ENCODE measurements around the gene B4GALT3.

B4GALT3 gene

DNA sequence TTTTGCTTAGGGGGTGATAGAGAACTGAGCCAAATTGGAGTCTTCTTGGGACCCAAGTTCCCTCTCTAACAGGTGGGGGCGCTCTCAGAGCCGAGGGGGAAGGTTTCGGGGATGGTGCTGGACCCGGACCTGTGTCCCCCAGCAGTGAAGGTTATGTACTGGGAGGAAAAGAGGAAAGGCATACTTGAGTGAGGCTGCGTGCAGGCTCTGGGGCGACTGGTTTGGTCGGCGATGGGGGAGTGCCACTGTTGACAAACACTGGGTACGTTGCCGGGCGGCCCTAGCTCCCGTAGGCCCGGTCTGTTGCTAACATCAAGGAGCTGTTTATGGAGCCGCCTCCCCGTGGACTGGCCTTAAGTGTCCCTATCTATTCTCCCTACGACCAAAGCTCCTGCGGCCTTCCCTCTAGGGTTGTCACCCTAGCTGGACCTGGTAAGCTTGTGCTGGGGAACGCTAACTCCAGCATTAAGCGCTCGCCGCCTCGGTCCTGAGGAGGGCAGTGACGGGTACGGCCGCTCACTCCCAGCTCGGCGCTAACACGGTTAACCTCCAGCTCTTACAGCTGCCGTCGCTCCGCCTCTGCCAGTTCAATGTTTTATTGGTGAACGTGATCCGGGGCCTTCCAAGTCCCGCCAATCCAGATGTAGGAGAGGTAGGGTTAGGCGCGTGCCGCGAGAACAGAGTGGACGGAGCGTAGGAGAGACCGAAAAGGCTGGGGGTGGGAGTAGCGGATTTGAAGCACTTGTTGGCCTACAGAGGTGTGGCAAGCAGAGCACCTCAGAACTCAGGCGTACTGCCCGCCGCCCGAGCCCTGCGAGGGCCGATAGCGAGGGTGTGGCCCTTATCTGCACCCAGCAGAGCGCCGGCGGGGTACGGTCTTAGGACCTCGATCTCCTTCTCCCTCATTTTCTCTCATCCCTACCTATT lies 11.3 kb downstream of the B4GALT3 start, which contains the start of gene PPOX:
Gene PPOX, plus strand, starts transcription at position 685 of the 927 bp plus-strand sequence. CDS start 422 bp downstream, outside the sequence.
- peak within 1 kb of the TSS; percentile 56 for H3K27ac ChIP-seq
- peak; percentile 94 for DNase-seq (ENCODE audit: low read depth, low spot score)

DNA sequence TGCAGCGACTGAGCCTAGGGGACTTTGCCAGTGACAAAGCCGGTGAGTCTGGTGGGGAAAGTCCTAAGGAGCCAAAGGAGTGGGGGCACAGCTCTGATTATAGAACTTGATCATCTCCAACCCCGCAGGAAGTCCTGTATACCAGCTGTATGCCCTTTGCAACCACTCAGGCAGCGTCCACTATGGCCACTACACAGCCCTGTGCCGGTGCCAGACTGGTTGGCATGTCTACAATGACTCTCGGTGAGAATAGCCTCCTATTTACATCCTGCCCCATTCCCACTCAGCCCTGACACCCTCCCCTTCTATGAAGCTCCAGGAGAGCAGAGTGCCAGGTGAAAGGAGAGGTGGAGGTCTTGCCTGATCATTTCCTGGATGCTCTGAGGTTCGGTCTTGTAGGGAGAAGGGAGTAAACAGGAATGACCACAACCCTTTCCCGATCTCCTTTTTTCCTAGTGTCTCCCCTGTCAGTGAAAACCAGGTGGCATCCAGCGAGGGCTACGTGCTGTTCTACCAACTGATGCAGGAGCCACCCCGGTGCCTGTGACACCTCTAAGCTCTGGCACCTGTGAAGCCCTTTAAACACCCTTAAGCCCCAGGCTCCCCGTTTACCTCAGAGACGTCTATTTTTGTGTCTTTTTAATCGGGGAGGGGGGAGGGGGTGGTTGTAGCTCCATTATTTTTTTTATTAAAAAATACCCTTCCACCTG lies 12.3 kb downstream of the B4GALT3 start:
- no peak for DNase-seq (ENCODE audit: low read depth, low spot score)
- peak overlapping the region; percentile 56 for H3K27ac ChIP-seq

DNA sequence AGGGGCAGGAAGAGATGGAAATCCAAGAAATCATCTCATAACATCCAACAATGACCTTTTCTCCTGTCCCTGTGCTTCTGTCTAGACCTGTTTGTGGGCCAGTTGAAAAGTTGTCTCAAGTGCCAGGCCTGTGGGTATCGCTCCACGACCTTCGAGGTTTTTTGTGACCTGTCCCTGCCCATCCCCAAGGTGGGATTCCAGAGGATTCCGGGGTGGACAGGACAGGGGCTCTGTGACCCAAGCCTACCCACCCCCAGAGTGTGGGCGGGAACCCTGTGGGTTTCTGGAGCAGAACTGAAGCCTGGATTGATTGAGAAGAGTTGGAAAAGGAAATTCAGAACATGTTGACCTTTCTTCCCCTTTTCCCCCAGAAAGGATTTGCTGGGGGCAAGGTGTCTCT lies 13.5 kb downstream of the B4GALT3 start:
- no peak overlapping the region for H3K27ac ChIP-seq
- DNase-seq (ENCODE audit: low read depth, low spot score), result no peak

DNA sequence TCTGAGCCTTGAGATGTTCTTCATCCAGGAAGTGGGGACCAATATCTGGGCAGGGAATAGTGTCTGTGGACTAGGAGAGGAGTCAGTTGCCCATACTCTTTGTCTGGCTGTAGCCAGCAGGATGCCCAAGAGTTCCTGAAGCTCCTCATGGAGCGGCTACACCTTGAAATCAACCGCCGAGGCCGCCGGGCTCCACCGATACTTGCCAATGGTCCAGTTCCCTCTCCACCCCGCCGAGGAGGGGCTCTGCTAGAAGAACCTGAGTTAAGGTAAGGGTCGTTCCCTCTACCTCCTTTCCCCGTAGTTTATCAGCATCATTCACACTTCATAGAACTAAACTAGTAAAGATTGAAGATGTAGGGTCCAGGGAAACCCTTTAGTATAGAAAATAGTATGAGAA lies 14.5 kb downstream of the B4GALT3 start:
- H3K27ac ChIP-seq, result no peak overlapping the region
- no peak for DNase-seq (ENCODE audit: low read depth, low spot score)

DNA sequence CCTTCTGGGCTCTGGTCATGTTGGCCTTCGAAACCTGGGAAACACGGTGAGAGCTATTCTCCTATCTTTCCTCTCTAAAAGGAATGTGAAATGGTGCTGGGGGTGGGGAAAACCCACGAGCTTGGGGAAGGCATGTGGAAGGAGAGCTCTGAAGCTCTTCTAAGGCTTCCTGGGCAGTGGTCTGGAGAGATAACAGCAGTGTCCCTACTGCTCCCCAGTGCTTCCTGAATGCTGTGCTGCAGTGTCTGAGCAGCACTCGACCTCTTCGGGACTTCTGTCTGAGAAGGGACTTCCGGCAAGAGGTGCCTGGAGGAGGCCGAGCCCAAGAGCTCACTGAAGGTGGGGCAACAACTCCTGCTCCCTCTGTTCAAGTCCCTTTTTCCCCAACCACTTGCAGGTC lies 15.3 kb downstream of the B4GALT3 start:
- no peak for DNase-seq (ENCODE audit: low read depth, low spot score)
- no peak overlapping the region for H3K27ac ChIP-seq

DNA sequence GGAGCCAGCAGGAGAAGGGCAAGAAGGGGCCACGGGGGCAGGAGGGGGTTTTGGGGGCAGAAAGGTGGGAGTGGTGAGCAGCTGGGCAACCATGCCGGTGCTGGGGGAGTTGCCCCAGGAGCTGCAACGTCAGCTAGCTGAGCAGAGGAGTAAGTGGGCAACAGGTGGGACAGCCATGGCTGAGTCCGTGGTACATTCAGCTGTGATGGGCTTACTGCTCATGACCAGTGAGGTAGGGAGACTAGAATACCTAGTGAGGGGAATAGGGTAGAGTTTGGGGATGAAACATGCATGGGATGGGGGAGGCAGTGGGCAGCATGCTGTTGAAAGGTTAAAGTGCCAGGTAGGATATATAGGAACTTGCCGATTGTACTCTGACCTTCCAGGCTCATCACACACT lies 15.7 kb downstream of the B4GALT3 start:
- H3K27ac ChIP-seq, result no peak overlapping the region
- DNase-seq (ENCODE audit: low read depth, low spot score), result no peak

DNA sequence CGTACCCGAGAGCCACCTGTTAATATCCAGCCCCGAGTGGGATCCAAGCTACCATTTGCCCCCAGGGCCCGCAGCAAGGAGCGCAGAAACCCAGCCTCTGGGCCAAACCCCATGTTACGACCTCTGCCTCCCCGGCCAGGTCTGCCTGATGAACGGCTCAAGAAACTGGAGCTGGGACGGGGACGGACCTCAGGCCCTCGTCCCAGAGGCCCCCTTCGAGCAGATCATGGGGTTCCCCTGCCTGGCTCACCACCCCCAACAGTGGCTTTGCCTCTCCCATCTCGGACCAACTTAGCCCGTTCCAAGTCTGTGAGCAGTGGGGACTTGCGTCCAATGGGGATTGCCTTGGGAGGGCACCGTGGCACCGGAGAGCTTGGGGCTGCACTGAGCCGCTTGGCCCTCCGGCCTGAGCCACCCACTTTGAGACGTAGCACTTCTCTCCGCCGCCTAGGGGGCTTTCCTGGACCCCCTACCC lies 16.6 kb downstream of the B4GALT3 start:
- H3K27ac ChIP-seq, result no peak overlapping the region

DNA sequence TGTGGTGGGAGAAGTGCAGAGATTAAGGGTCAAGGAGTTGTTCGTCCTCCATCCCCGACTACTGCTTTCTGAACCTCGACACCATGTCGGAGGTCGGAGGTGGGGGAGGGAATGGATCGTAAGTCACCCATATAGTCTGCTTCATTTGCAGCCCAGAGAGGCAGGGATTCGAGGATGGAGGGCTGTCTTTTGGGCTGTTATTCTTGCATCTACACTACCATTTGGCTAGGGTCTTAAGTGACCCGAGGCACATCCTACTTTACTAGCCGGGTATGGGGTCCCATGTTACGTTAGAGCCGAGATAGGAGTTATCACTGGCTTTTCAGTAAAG lies 17.4 kb downstream of the B4GALT3 start:
- H3K27ac ChIP-seq, result no peak overlapping the region
- DNase-seq (ENCODE audit: low read depth, low spot score), result no peak

More for the DNA sequence above, 16.6 kb downstream of the B4GALT3 start:
- DNase-seq (ENCODE audit: low read depth, low spot score), result no peak

DNA sequence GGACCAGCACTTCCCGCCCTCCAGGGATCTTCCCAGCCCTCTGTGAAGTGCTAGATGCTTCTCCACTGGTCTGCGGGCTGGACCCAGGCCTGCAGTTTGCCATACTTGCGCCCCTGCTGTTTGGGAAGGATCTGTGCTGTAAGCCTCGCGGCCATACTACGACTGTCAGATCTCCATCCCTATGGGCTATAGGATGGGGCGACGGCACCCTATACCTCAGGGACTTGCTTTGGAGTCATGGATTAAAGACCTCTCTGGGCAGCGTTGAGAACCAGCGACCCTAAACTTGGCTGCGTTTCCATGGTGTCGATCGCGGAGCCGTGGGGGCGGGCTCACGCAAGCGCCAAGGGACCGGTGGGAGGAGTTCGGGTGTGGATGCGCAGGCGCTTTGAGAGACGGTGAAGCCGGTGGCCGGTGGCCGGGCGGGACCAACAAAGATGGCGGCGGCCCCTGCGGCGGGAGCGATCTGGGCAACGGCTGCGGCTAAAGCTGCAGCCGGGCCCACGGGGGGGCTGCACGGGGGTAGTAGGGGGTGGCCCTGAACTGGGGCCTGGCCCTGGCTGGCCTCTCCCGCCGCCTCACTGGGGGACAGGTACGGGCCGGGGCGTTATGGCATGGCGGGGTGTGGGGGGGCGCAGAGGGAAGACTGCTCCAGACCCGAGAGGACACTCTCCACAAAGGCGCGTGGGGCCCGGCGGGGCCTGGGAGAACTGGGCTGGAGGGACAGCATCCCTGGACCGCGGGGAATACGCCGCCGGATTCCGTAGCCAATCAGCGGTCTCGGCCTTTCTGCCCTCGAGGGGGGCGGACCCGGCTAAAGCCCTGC lies 18.0 kb downstream of the B4GALT3 start, which contains the start of gene USP21:
Gene USP21, plus strand, starts transcription at position 414 of the 826 bp plus-strand sequence. CDS start 1,141 bp downstream, outside the sequence.
- H3K27ac ChIP-seq, result peak within 1 kb of the TSS; percentile 48
- DNase-seq (ENCODE audit: low read depth, low spot score), result no peak

DNA sequence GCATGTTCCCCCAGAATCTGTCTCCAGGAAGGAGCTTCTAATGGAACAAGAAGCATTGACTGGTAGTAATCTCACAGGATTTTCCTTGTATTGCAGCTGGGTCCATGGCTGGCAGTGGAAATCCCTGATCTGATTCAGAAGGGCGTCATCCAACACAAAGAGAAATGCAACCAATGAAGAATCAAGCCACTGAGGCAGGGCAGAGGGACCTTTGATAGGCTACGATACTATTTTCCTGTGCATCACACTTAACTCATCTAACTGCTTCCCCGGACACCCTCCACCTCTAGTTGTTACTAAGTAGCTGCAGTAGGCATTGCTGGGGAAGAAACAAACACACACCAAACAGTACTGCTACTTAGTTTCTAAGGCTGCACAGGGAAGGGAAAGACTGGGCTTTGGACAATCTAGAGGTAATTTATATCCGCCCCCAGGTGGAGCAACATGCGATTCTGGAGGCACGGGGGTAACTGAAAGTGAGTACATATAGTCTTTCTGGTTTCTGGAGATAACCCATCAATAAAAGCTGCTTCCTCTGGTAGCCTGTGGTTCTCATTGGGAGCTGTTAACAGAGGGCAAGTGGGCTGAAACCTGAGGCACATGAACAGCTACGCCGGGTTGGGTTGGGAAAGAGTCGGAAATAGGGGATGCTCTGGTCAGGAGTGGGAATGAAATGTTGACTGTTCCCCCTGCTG lies 18.8 kb downstream of the B4GALT3 start:
- H3K27ac ChIP-seq, result peak overlapping the region; percentile 48
- DNase-seq (ENCODE audit: low read depth, low spot score), result no peak

DNA sequence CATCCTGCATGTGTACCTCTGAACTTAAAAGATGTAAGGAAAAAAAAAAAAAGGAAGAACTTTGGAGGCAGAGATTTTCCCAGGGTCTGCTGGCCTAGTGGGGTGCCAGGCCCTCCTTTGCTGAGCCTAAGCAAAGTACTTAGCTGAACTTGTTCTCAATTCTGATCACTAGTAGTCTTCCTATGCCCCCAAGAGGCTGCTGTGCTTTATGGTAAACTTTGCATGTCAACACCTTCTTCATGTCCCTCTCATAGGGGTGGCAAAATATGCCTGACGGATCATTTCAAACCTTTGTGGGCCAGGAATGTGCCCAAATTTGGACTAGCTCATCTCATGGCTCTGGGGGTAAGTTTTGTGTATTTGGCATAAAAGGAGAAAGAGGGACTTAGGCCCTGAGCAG lies 19.4 kb downstream of the B4GALT3 start:
- DNase-seq (ENCODE audit: low read depth, low spot score), result no peak
- peak overlapping the region; percentile 48 for H3K27ac ChIP-seq

DNA sequence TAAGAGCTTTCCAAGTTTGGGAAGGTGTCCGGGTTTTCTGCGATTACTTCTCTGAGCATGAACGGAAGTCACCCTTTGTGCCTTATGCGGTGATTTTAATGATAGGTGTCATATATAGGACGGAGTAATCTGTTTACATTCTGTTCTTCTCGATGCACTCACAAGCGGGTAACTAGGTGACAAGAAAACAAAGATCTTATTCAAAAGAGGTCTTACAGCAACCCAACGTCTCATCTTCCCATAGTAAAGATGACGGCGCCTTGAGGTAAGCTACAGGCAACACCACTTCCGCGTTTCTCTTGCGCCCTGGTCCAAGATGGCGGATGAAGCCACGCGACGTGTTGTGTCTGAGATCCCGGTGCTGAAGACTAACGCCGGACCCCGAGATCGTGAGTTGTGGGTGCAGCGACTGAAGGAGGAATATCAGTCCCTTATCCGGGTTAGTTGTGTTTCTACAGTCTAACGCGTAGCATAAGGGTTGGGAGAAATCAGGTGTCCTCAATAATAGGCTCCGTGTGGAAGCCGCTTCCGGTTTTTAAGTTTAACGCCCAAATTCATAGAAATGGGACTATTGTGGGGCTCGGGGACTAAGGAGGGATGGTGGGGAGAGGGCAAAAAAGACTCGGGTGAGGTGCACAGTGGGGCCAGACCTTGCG lies 23.5 kb downstream of the B4GALT3 start, which contains the start of gene UFC1:
Gene UFC1, plus strand, starts transcription at position 297 of the 656 bp plus-strand sequence. Its CDS starts 20 bp downstream, at position 317.
- H3K27ac ChIP-seq, result peak within 1 kb of the TSS; percentile 96
- DNase-seq (ENCODE audit: low read depth, low spot score), result peak; percentile 69

DNA sequence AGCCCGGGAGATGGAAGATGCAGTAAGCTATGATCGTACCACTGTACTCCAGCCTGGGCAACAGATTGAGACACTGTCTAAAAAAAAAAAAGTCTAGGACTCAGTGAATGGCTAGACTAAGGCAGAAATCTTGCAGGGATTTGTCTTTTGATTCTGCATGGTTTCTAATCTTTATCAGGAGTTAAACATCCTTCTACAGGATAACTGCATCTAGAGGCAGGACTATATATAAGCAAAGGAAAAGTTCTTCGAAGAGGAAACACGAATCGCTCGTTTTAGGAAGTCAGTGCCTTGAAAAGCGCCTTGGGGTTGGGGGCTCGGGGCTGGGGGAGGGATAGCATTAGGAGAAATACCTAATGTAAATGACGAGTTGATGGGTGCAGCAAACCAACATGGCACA lies 24.1 kb downstream of the B4GALT3 start:
- DNase-seq (ENCODE audit: low read depth, low spot score), result no peak
- H3K27ac ChIP-seq, result peak overlapping the region; percentile 96

DNA sequence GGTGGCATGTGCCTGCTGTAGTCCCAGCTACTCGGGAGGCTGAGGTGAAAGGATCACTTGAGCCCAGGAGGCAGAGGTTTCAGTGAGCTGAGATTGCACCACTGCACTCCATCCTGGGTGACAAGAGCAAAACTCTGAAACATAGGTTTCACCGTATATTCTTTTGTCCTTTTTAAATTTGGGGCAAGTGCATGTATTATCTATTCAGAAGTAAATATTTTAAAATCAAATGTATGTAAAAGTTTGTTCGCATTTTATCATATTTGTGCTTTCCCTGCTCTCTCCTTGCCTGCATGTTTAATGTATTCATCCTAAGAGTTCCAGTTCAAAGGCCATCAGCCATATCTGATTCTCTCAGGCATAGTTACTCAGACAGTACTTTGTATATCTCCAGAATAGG lies 31.5 kb downstream of the B4GALT3 start:
- no peak overlapping the region for H3K27ac ChIP-seq
- DNase-seq (ENCODE audit: low read depth, low spot score), result no peak

DNA sequence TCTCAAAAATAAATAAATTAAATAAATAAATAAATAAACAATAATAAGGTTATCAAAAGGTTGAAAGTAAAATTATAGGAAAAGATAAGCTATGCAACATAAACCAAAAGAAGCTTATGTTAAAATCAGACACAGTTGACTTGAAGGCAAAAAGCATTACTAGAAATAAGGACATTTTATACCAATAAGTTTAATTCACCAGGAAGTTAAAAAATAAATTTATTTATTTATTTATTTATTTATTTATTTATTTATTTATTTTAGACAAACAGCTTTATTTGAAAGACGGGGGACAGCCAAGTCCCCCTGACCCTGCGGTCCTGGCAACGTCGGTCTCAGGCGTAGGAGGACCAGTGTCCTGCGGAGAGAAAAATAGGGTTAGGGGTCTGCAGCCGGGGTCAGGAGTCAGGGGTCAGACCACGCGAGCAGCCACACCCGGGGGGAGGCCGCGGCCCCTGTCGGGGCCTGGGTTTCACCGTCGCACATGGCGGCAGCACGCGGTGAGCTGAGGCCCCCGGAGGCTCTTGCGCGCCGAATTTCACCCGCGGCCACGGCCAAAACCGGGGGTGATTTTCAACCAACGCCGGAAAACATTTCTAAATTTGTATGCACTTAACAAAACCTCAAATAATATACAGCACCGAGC lies 36.4 kb downstream of the B4GALT3 start:
- H3K27ac ChIP-seq, result no peak overlapping the region
- no peak for DNase-seq (ENCODE audit: low read depth, low spot score)

DNA sequence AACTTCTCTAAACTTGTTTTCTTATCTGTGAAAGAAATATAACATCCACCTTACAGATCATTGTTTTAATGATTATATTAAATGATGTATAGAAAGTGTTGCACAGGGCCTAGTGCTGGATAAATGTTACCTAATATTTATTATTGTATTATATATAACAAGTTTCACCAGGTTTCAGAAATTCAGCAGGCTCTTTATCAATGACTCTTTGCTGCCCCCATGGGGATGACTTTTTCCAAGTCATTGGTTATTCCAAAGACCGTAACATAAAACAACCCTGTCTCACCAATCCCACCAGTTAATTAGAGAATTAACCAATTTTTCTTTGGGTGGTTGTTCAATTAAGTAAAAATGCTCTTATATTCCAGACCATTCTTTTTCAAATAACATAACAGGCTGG lies 37.5 kb downstream of the B4GALT3 start:
- no peak overlapping the region for H3K27ac ChIP-seq
- no peak for DNase-seq (ENCODE audit: low read depth, low spot score)

DNA sequence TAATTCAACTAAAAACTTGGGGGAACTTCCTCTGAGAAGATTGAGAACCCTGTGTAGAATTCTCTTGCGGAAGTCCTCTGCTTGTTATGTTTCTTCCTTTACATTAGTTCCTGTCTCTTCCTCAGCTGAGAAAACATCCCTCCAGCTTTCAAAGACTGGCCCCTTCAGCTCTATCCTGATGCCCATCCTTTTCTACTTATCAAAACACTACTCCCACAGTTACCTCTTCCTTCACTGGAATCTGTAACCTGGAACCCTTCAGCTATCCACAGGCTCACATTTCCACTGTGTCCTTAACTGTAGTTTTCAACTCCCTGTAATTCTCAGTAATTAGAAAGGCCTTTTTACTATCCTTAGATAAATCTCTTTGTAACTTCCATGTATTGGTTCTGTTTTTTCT lies 38.9 kb downstream of the B4GALT3 start:
- no peak for DNase-seq (ENCODE audit: low read depth, low spot score)
- no peak overlapping the region for H3K27ac ChIP-seq

DNA sequence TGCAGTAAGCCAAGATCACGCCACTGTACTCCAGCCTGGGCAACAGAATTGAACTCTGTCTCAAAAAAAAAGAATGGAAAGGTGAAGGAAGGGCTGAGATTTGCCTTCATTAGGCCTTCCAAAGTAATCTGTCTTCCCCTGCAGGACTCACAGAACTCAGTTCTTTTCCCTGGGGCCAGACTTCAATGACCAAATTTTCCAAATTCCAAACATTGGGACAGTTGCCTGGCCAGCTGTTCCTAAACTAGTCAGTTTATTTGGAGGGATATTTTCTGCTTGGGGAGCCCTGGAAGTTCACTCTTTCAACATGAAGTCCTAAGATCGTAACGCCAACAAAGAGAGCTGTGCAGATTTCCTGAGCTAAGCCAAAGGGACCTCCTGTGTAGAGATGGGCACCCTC lies 39.4 kb downstream of the B4GALT3 start:
- no peak for DNase-seq (ENCODE audit: low read depth, low spot score)
- H3K27ac ChIP-seq, result no peak overlapping the region
